CD8-positive, alpha-beta memory T cell (primary cell): ENCODE results near the gene PIM2. TPM values are rescaled to one million over a fixed set of nuclear protein-coding genes. Genes with fewer than 3 reads are reported as not detected.
"Not testable (repeated sequence)": the region's sequence is repeated elsewhere in the genome, so short reads cannot be mapped to it uniquely, and the experiment has no call there.

Experiments used
- CTCF ChIA-PET: fragments of 350-600 bp; sonication (Branson Sonifier 250); formaldehyde crosslinking; loops from one replicate; lab custom pipeline; 2021; ENCODE audit warnings: antibody characterized with exemption; lab: Charles Lee
- POLR2A ChIA-PET: fragments of 350-600 bp; sonication (Branson Sonifier 250); formaldehyde crosslinking; loops from one replicate; lab custom pipeline; 2021; ENCODE audit warnings: antibody characterized with exemption; lab: Charles Lee
- DNase-seq, 5 donors: peaks; one replicate each; pipeline versions ENCODE4 v3.0.0 to v3.0.0-alpha.2; 2020 to 2022; ENCODE audit warnings: mixed read lengths in 1 of 5
- H3K27ac ChIP-seq: one replicate; pipeline ENCODE4 v1.7.0; 2013; ENCODE audit warnings: low read depth, mild to moderate bottlenecking, low read length, moderate library complexity
- H3K27me3 ChIP-seq: 2 replicates; pipeline ENCODE4 v1.7.0; 2013; ENCODE audit warnings: low read length, mild to moderate bottlenecking; ENCODE audit not compliant: insufficient read depth, poor library complexity, severe bottlenecking
- H3K36me3 ChIP-seq: 2 replicates; pipeline ENCODE4 v1.7.0; 2013; ENCODE audit warnings: mild to moderate bottlenecking, low read length, moderate library complexity; ENCODE audit not compliant: insufficient read depth
- H3K4me1 ChIP-seq: 2 replicates; pipeline ENCODE4 v1.7.0; 2013; ENCODE audit warnings: mild to moderate bottlenecking, low read length, moderate library complexity; ENCODE audit not compliant: insufficient read depth
- H3K4me3 ChIP-seq: 2 replicates; pipeline ENCODE4 v1.7.0; 2013; ENCODE audit warnings: mild to moderate bottlenecking, low read length
- H3K9me3 ChIP-seq: 2 replicates; pipeline ENCODE4 v1.7.0; 2013; ENCODE audit warnings: mild to moderate bottlenecking, low read length
- H3K27ac Mint-ChIP-seq, 8 donors: one replicate each; pipeline ENCODE4 v1.8.0; 2020 to 2021; ENCODE audit warnings: mixed read lengths in 8 of 8, mild to moderate bottlenecking in 6 of 8, inconsistent platforms in 3 of 8, moderate library complexity in 3 of 8
- H3K27me3 Mint-ChIP-seq, 2 donors: one replicate each; pipeline ENCODE4 v1.8.0; 2020 to 2021; ENCODE audit warnings: mixed read lengths in 2 of 2, mild to moderate bottlenecking in 1 of 2, moderate library complexity in 1 of 2
- H3K36me3 Mint-ChIP-seq, 3 donors: one replicate each; pipeline ENCODE4 v1.8.0; 2020 to 2021; ENCODE audit warnings: mixed read lengths in 3 of 3, inconsistent platforms in 1 of 3, mild to moderate bottlenecking in 1 of 3
- H3K4me1 Mint-ChIP-seq, 3 donors: one replicate each; pipeline ENCODE4 v1.8.0; 2020 to 2021; ENCODE audit warnings: mixed read lengths in 3 of 3, inconsistent platforms in 1 of 3, mild to moderate bottlenecking in 1 of 3
- H3K4me3 Mint-ChIP-seq, 7 donors: one replicate each; pipeline ENCODE4 v1.8.0; 2020 to 2021; ENCODE audit warnings: mixed read lengths in 7 of 7, mild to moderate bottlenecking in 6 of 7, moderate library complexity in 4 of 7, inconsistent platforms in 2 of 7
- H3K9me3 Mint-ChIP-seq, 5 donors: one replicate each; pipeline ENCODE4 v1.8.0; 2020 to 2022; ENCODE audit warnings: mixed read lengths in 5 of 5, mild to moderate bottlenecking in 3 of 5, moderate library complexity in 2 of 5, inconsistent platforms in 1 of 5
- polyA plus RNA-seq: library from polyadenylated mRNA; unstranded; fragments of 300-500 nt; fragmentation: Illumina TruSeq; gene quantifications from one replicate; pipeline ENCODE4 v1.2.3, GENCODE V29; 2021
- total RNA-seq, 2 experiments: library from RNA; stranded (reverse); gene quantifications; one replicate each; pipeline ENCODE4 v1.2.3, GENCODE V29; 2021

The PIM2 gene
- total and polyA plus RNA-seq, 3 experiments from 2014 or later = 212 to 273 (median 269) TPM

DNA sequence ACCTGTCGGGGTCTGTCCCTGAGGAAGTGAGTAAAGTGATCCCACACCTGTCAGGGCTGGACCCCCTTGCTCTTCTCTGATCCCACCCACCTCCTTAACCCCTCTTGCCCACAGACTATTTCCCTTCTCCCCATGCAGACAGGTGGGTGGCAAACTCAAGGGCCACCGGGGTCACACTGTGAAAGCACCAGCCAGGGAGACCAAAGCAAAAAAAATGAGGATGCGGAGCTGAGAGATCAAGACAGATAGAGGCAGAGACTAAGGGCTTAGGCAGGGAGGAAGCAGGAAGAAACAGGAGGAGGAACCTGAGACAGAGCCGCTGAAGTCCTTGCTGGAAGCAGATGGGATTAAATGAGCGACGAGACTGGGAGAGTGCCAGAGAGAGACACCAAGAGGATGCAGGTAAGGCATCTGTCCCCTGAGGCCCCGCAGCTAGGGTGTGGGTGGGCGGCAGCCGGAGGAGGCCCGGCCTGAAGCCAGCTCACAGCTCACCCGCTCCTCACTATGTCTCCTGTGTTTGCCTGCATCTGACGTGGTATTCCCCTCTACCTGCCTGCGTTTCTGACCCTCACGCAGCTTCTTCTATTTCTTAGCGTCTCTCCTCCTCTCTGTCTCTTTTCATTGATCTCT, 28.4 kb downstream of the PIM2 start:
- ChIA-PET CTCF (interaction anchor here (1.1 to 3.2 kb wide), 6 partner anchors 22 to 259 kb away, joined by 3 to 21 read pairs (median 10); partner anchors contain the start of gene SLC35A2), POLR2A (interaction anchor here (0.6 to 1.2 kb wide), 4 partner anchors 29 to 89 kb away, joined by 3 to 5 read pairs (median 4); partner anchors contain the start of gene HDAC6)
- peaks cover 5% of the 10 kb centered on the region for H3K4me1 ChIP-seq
- no peaks in the 10 kb centered on the region for H3K9me3 ChIP-seq
- no peaks in the 10 kb centered on the region for H3K36me3 ChIP-seq
- no peaks in the 10 kb centered on the region for H3K27me3 ChIP-seq
- peak overlapping the region; percentile 49 for H3K4me3 ChIP-seq
- peak overlapping the region in 7 of 8 donors; percentile 43 to 99 (median 70) for H3K27ac Mint-ChIP-seq
- peaks cover 0 to 5% of the 10 kb centered on the region in 2 donors for H3K27me3 Mint-ChIP-seq
- H3K9me3 Mint-ChIP-seq = no peaks in the 10 kb centered on the region
- H3K4me1 Mint-ChIP-seq = peaks cover 10 to 22% (median 20%) of the 10 kb centered on the region in 3 donors
- no peak overlapping the region for H3K27ac ChIP-seq
- peaks cover 0 to 16% (median 0%) of the 10 kb centered on the region in 3 donors for H3K36me3 Mint-ChIP-seq
- DNase-seq = no peak
- H3K4me3 Mint-ChIP-seq = peak overlapping the region; percentile 76 to 97 (median 85)

DNA sequence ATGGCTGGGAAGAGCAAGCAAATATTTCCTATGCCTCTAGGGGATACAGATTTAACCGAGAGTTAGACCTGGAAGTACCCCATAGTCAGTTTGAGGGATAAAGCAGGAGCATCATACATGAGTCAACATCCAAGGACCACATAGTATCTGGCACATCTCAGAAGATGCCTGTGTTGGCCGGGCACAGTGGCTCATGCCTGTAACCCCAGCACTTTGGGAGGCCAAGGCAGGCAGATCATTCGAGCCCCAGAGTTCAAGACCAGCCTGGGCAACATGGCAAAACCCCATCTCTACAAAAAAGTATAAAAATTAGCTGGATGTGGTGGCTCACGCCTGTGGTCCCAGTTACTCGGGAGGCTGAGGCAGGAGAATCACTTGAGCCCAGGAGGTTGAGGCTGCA, 32.2 kb downstream of the PIM2 start:
- POLR2A ChIA-PET, H3K27me3 Mint-ChIP-seq, H3K36me3 Mint-ChIP-seq, H3K4me3 ChIP-seq, CTCF ChIA-PET, H3K36me3 ChIP-seq, H3K9me3 ChIP-seq, H3K4me1 ChIP-seq, H3K9me3 Mint-ChIP-seq, H3K27ac ChIP-seq, H3K27me3 ChIP-seq, H3K4me3 Mint-ChIP-seq, H3K27ac Mint-ChIP-seq, DNase-seq: not testable (repeated sequence)
- H3K4me1 Mint-ChIP-seq = peaks cover 5 to 10% (median 7%) of the 10 kb centered on the region in 3 donors

GRCh38 chrX:48883729-48884128, 35.1 kb downstream of the PIM2 start:
- Histone ChIP-seq H3K36me3 (no peaks in the 10 kb centered on the region), H3K27ac (no peak overlapping the region), H3K4me3 (no peak overlapping the region), H3K9me3 (no peaks in the 10 kb centered on the region), H3K4me1 (no peaks in the 10 kb centered on the region), H3K27me3 (no peaks in the 10 kb centered on the region)
- no peak overlapping the region for H3K4me3 Mint-ChIP-seq
- no peaks in the 10 kb centered on the region for H3K27me3 Mint-ChIP-seq
- POLR2A ChIA-PET = no interaction called here
- H3K9me3 Mint-ChIP-seq = no peaks in the 10 kb centered on the region
- no peaks in the 10 kb centered on the region for H3K4me1 Mint-ChIP-seq
- CTCF ChIA-PET = no interaction called here
- H3K27ac Mint-ChIP-seq = no peak overlapping the region
- no peak for DNase-seq
- no peaks in the 10 kb centered on the region for H3K36me3 Mint-ChIP-seq

DNA sequence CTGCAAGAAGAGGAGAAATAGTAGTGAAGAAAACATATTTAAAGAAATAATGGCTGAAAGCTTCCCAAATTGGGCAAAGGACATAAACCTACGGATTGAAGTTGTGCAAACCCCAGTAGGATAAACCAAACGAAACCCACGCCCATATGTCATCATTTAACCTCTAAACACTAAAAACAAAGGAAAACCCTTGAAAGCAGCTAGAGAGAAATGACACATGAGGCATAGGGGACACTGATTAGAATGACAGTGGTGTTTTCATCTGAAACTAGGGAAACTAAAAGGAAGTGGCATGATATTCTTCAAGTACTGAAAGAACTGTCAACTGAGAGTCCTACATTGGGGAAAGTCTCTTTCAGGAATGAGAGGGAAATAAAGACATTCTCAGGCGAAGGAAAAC, 41.9 kb downstream of the PIM2 start:
- H3K27me3 ChIP-seq, DNase-seq, H3K9me3 Mint-ChIP-seq, H3K4me1 Mint-ChIP-seq, H3K4me1 ChIP-seq, CTCF ChIA-PET, H3K36me3 ChIP-seq, H3K9me3 ChIP-seq, H3K36me3 Mint-ChIP-seq, H3K4me3 ChIP-seq, H3K27ac ChIP-seq, H3K4me3 Mint-ChIP-seq, H3K27ac Mint-ChIP-seq, POLR2A ChIA-PET: not testable (repeated sequence)
- peaks cover 0 to 12% of the 10 kb centered on the region in 2 donors for H3K27me3 Mint-ChIP-seq

GRCh38 chrX:48872017-48872416, 46.8 kb downstream of the PIM2 start:
- H3K36me3 ChIP-seq, DNase-seq, H3K4me3 ChIP-seq, H3K36me3 Mint-ChIP-seq, H3K9me3 ChIP-seq, H3K4me3 Mint-ChIP-seq, H3K27ac Mint-ChIP-seq, H3K27me3 ChIP-seq, H3K9me3 Mint-ChIP-seq, H3K27ac ChIP-seq, POLR2A ChIA-PET, H3K4me1 ChIP-seq, H3K4me1 Mint-ChIP-seq, CTCF ChIA-PET: not testable (repeated sequence)
- H3K27me3 Mint-ChIP-seq = peaks cover 6 to 17% of the 10 kb centered on the region in 2 donors

DNA sequence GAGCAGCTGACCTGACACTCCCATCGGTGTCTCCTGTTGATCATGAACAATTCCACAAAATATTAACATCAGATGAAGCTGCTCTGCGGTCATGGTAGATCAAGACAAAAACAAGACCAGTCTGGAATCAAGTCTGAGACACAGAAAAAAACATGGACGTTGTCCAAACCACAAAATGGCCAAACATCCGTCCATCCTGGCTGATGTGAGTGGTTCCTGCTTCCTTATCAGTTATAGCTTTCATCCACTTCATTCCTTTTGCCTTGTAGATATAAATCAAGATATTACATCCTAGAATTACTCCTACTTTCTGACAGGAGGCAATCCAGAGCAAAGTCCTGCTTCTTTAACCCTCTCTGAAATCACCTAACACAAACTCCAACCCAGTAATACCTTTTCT, 54.6 kb downstream of the PIM2 start:
- Mint-ChIP-seq H3K27me3 (peaks cover 8 to 20% of the 10 kb centered on the region in 2 donors), H3K36me3 (no peaks in the 10 kb centered on the region), H3K4me1 (no peaks in the 10 kb centered on the region), H3K27ac (no peak overlapping the region), H3K4me3 (no peak overlapping the region), H3K9me3 (no peaks in the 10 kb centered on the region)
- Histone ChIP-seq H3K36me3 (no peaks in the 10 kb centered on the region), H3K9me3 (no peaks in the 10 kb centered on the region), H3K4me3 (no peak overlapping the region), H3K27me3 (no peaks in the 10 kb centered on the region), H3K4me1 (no peaks in the 10 kb centered on the region), H3K27ac (no peak overlapping the region)
- DNase-seq = no peak
- ChIA-PET CTCF (no interaction called here), POLR2A (no interaction called here)

Other genes starting within 250 kb of the PIM2 start
- 10 to 100 TPM; 81.9 to 84.0 TPM for gene WAS, start 235.2 kb downstream of the PIM2 start, total RNA-seq
- 33.5 TPM for gene WAS, start 235.2 kb downstream of the PIM2 start, polyA plus RNA-seq
- 10 to 100 TPM; 32.1 to 33.2 TPM for gene SUV39H1, start 222.3 kb downstream of the PIM2 start, total RNA-seq
- gene SUV39H1, start 222.3 kb downstream of the PIM2 start, polyA plus RNA-seq = 17.2 TPM
- gene GLOD5, start 157.3 kb downstream of the PIM2 start, total RNA-seq = not detected
- gene GLOD5, start 157.3 kb downstream of the PIM2 start, polyA plus RNA-seq = not detected
- gene GATA1, start 132.4 kb downstream of the PIM2 start, total RNA-seq = not detected
- gene GATA1, start 132.4 kb downstream of the PIM2 start, polyA plus RNA-seq = not detected
- 10 to 100 TPM; 53.5 to 65.0 TPM for gene HDAC6, start 117.0 kb downstream of the PIM2 start, total RNA-seq
- gene HDAC6, start 117.0 kb downstream of the PIM2 start, polyA plus RNA-seq = 25.7 TPM
- under 1 TPM in 1 of 2 experiments, not detected in 1; 0.18 TPM for gene ERAS, start 92.5 kb downstream of the PIM2 start, total RNA-seq
- not detected for gene ERAS, start 92.5 kb downstream of the PIM2 start, polyA plus RNA-seq
- gene PCSK1N, start 83.4 kb downstream of the PIM2 start, total RNA-seq = 1 to 10 TPM; 2.3 to 3.2 TPM
- gene PCSK1N, start 83.4 kb downstream of the PIM2 start, polyA plus RNA-seq = 11.1 TPM
- gene TIMM17B, start 21.3 kb downstream of the PIM2 start, total RNA-seq = 10 to 100 TPM; 87.5 to 93.6 TPM
- 68.5 TPM for gene TIMM17B, start 21.3 kb downstream of the PIM2 start, polyA plus RNA-seq
- gene PQBP1, start 21.1 kb downstream of the PIM2 start, total RNA-seq = 100 to 1,000 TPM; 101 to 106 TPM
- 83.5 TPM for gene PQBP1, start 21.1 kb downstream of the PIM2 start, polyA plus RNA-seq
- gene SLC35A2, start 7.4 kb downstream of the PIM2 start, total RNA-seq = 10 to 100 TPM; 27.1 to 27.2 TPM
- gene SLC35A2, start 7.4 kb downstream of the PIM2 start, polyA plus RNA-seq = 13.2 TPM
- gene OTUD5, start 38.6 kb upstream of the PIM2 start, total RNA-seq = 10 to 100 TPM; 67.3 to 69.1 TPM
- 47.5 TPM for gene OTUD5, start 38.6 kb upstream of the PIM2 start, polyA plus RNA-seq
- 1 to 10 TPM in 1 of 2 experiments, under 1 TPM in 1; 0.72 to 1.1 TPM for gene KCND1, start 52.8 kb upstream of the PIM2 start, total RNA-seq
- 0.06 TPM for gene KCND1, start 52.8 kb upstream of the PIM2 start, polyA plus RNA-seq
- gene GRIPAP1, start 83.2 kb upstream of the PIM2 start, total RNA-seq = 10 to 100 TPM; 56.8 to 57.7 TPM
- 21.2 TPM for gene GRIPAP1, start 83.2 kb upstream of the PIM2 start, polyA plus RNA-seq
- 10 to 100 TPM; 32.4 to 35.4 TPM for gene TFE3, start 124.3 kb upstream of the PIM2 start, total RNA-seq
- gene TFE3, start 124.3 kb upstream of the PIM2 start, polyA plus RNA-seq = 7.7 TPM
- gene CCDC120, start 140.0 kb upstream of the PIM2 start, total RNA-seq = 1 to 10 TPM; 5.1 to 5.4 TPM
- 1.5 TPM for gene CCDC120, start 140.0 kb upstream of the PIM2 start, polyA plus RNA-seq
- gene PRAF2, start 155.0 kb upstream of the PIM2 start, total RNA-seq = 10 to 100 TPM; 13.1 to 14.5 TPM
- gene PRAF2, start 155.0 kb upstream of the PIM2 start, polyA plus RNA-seq = 62.6 TPM
- 10 to 100 TPM; 41.4 to 46.2 TPM for gene WDR45, start 160.9 kb upstream of the PIM2 start, total RNA-seq
- 56.9 TPM for gene WDR45, start 160.9 kb upstream of the PIM2 start, polyA plus RNA-seq
- gene GPKOW, start 204.7 kb upstream of the PIM2 start, total RNA-seq = 10 to 100 TPM; 20.4 to 23.3 TPM
- 31.8 TPM for gene GPKOW, start 204.7 kb upstream of the PIM2 start, polyA plus RNA-seq
- 1 to 10 TPM; 1.4 TPM for gene MAGIX, start 243.7 kb upstream of the PIM2 start, total RNA-seq
- 0.25 TPM for gene MAGIX, start 243.7 kb upstream of the PIM2 start, polyA plus RNA-seq